Endothelial cell of hepatic sinusoid (primary cell): ENCODE data around the gene IFNK.

Source experiments
- in situ Hi-C: cut with HindIII; loops from 2 replicates; pipeline ENCODE4 v1.10.0; 2017; ENCODE audit warnings: low sequenced_read_pairs

Gene IFNK

DNA sequence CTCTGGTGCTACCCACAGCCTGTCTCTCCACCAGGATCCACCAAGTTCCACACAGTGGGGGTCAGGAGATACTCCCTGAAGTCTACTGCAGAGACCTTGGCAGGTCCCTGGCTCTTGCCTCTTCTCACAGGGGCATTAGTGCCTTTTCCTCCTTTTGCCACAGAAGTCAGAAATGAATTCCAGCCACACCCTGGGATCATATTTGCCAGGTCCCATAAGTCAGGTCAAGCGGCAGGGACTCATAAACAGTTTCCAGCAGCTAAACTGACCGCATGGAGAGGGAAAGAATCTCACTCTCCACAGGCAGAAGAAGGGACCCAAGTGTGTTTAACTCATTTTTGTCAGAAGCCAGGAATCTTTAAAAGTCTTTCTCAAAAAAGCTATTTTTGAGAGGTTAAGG, 13.3 kb upstream of the IFNK start:
- in situ Hi-C loops, result no loop called here

DNA sequence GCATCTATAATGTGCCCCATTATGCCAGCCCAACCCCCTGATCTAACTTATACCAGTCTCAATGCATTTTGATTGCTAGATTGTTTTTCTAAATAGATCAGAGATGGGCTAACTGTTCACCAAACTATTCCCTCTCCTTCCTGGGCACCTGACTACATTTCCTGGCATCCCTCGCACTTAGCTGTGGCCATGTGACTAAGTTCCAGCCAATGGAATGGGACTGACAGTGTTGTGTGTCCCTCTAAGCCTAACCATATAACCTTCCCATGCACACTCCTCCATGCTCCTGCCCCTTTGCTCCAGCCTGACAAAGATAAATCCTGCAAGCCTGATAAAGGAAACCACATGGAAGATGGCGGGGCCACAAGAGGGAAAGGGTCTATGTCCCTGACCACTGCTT, 12.3 kb upstream of the IFNK start:
- in situ Hi-C loops, result no loop called here

DNA sequence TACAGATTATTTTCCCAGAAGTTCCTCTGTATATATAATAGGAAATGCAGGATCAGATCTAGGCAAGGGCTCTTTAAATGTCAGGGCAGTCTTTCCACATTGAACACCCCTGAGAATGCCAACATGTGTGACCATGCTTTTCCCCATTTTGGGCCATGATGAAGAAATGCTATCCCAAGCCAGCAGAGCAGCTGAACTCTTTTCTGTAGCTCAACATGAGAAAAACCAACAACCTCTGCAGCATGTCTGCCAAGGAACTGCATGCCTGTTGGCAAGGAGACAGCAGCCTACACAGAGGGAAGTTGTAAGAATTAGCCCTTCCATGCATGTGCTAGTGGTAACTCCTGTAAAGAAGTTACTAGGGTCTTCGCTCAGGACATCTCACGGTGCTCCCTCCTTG, 9.5 kb upstream of the IFNK start:
- in situ Hi-C loops, result no loop called here

- in situ Hi-C loops, result no loop called here
These were observed 6.1 kb upstream of the IFNK start for GRCh38 chr9:27518006-27518405.

DNA sequence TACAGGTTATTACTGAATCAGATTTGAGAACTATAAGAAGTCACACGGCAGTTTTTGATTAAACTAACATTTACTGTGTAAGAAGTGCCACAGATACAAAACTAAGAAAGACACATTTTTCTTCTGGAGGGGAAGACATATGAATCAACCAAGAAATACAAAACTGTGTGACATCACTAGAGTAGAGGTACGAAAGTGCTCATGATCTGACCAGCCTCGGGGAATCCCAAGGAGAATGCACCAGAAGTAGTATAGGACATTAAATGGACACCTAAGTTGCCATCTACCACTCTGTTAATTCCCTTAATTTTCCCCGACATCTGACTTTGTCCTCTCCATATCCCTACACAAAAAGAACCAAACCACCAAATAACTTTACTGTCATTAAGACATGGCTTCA, 5.3 kb upstream of the IFNK start:
- in situ Hi-C loops, result no loop called here

- in situ Hi-C loops, result loop anchor here (5.0 kb wide), 1 partner anchor 67 kb away; no protein-coding TSS in a partner anchor
These were observed 4.3 kb upstream of the IFNK start for GRCh38 chr9:27519466-27520465.

- in situ Hi-C loops, result loop anchor here (5.0 kb wide), 1 partner anchor 69 kb away; no protein-coding TSS in a partner anchor
These were observed 3.1 kb upstream of the IFNK start for GRCh38 chr9:27520986-27521385.

DNA sequence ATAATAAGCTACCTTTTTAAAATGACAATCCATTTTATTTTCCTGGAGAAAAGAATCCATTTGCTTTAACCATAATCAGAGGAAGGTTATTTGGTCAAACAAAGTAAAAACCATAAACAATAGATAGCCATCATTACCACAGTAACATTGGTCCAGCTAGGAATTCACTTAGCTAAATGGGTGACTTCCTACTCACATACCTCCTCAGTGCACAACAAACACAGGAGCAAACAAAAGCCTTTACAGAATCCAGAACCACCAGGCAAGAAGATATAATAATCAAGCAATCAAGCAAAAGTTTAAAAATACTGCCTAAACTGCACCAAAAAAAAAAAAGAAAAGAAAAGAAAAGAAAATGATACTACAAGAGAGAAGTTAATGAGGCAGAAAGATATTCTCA, 949 bp upstream of the IFNK start:
- in situ Hi-C loops, result loop anchor here (5.0 kb wide), 1 partner anchor 71 kb away; no protein-coding TSS in a partner anchor

GRCh38 chr9:27527702-27528075, 3.6 kb downstream of the IFNK start:
- in situ Hi-C loops, result loop anchor here (5.0 kb wide), 2 partner anchors 40 to 190 kb away; no protein-coding TSS in a partner anchor

DNA sequence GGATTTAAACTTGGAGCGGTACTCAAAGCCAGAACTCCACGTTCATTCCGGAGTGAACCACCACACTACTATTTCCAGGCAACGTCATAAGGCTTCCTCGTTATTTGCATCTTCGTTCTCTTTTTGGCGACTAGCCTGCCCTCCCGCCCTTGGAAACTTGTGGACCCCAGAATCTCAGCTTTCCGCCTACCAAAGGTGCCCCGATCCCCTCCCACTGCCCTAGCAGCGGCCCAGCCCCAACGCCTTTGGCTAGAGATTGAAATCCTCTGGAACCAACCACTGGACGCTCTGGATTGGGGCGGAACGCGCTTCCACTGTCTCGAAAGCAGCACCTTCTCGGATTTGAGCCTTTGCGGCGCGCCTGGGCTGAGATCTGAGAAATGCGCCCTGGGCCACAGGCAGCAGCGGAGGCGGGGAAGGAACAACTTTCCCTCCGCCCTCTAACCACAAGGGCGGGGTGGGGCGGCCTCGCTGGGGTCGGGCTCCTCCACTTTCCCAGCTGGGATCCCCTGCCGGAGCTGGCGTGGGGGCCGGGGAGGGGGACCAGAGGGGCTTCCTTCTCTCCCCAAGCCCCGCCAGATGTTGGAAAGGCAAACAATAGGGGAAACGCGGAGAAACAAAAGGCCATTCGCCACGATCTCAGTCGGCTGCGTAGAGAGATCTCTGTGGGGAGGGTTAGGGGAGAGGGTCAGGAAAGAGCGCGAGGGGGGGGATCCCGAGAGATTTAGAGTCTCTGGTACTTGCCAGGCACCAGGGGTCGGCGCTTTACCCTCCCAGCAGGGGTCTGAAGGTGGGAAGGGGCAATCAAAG, 4.2 kb downstream of the IFNK start:
- in situ Hi-C loops, result loop anchor here (5.0 kb wide), 2 partner anchors 39 to 191 kb away; no protein-coding TSS in a partner anchor

GRCh38 chr9:27528886-27529315, 4.8 kb downstream of the IFNK start:
- in situ Hi-C loops, result loop anchor here (5.0 kb wide), 2 partner anchors 38 to 192 kb away; no protein-coding TSS in a partner anchor

GRCh38 chr9:27529316-27530278, 5.5 kb downstream of the IFNK start, which contains the start of gene MOB3B:
Gene MOB3B, minus strand, starts transcription at chr9:27529814. Its CDS starts 74,264 bp downstream, at chr9:27455550.
- in situ Hi-C loops, result loop anchor here (5.0 kb wide), 2 partner anchors 38 to 192 kb away; no protein-coding TSS in a partner anchor

DNA sequence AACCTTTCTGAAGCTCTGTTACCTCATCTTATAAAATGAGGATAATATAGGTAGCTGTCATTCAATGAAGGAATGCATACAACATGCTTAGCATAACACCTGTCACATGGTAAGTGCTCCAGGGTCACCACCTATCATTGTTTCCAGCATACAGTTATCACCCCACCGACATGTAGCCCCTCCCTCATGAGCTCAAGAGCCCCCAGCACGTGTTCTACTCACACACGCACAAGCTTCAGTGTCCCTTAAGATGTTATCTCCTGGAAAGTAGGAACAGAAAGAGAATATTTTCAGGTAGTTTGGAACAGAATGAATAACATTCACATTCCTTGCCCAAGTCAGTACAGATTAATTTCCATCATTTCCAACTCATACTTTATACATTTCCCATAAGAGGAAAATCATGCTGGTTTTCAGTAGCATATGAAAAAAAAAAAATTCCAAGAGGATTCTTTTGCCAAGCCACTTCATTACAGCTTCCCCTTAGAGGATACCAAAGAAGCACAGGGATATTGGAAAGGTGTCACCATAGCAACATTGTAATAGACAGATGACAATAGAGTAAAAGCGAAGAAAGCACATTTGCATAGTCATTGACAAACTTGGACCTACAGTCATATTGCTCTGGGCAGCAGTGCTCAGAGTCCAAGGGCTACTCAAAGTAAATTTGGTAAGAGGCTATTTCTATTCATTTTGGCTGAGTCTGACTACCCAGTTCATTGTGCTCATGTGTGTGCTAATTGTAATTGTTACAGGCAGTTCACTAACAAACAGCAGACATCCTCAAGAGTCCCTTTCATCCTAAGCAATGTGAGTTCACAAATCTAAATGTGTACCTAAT, 7.0 kb downstream of the IFNK start:
- in situ Hi-C loops, result no loop called here

- in situ Hi-C loops, result no loop called here
These were observed 8.0 kb downstream of the IFNK start for GRCh38 chr9:27532046-27532445.

DNA sequence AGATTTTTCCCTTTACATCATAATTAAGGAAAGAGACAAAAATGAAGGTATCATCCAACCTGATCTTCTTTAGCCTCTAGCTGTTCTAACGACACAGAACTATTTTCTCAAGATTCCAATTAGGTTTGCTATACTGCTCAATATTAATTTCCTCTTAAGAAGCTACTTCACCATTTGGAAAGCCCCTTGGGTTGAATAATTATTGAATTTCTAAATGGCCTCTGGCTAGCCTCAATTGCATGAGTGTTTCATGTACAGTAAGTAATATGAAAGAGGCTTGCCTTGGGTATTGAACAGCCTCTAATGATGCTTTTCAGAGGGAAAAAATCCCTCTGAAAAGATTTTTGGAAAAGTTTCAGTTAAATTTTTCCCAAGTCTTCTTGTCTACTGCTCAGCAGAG, 9.2 kb downstream of the IFNK start:
- in situ Hi-C loops, result no loop called here

DNA sequence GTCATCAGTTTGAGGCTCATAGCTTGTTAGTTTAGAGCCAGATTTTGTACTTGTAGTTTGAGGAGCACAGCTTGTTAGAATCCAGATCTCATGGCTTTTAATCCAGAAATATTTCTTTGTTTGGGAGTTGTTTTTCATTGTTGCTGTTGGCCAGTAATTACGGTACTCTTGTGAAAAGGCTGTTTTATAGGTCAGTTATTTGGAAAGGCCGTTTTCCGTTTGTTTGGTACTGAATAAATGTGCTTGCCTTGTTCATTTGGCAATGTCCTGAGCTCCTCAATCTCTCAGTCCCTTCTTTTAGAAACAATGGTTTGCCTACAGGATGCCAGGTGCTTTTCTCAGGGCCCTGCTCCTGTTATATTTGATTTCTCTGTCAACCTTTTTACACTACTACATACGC, 10.0 kb downstream of the IFNK start:
- in situ Hi-C loops, result no loop called here

DNA sequence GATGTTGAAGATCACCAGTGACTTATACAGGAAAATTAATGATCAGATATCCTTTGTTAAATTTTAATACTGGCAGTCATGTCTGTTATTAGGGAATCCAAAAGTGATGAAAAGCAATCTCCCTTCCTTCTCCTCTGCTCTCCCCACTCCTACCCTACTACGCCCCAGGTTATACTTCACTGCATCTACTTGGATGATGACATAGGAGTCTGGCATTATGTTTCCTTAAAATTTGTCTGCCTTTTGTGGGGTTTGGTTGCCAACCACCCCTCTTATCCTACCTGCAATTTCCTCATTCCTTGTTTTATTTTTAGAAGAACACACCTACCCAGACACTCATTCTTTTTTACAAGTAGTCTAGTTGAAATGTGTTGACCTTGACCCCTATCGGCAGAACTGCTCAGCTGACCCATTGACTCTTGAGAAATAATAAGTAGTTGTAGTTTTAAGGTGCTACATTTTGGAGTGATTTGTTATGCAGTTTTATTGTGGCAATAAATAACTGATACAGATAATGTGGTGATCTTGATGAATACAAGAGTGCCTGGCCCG, 10.6 kb downstream of the IFNK start:
- in situ Hi-C loops, result no loop called here

- in situ Hi-C loops, result no loop called here
These were observed 11.6 kb downstream of the IFNK start for GRCh38 chr9:27535701-27536118.

GRCh38 chr9:27536168-27536567, 12.1 kb downstream of the IFNK start:
- in situ Hi-C loops, result no loop called here
